DLD1 (cell line): ENCODE measurements around the gene ZP2.

Experiments used
- in situ Hi-C: cut with HindIII; loops from 2 replicates; pipeline ENCODE4 v1.10.0; 2017; ENCODE audit warnings: low sequenced_read_pairs

ZP2 gene

GRCh38 chr16:21217121-21217520 lies 5.7 kb upstream of the ZP2 start:
- in situ Hi-C loops = no loop called here

- in situ Hi-C loops = no loop called here
These were observed 2.7 kb upstream of the ZP2 start for GRCh38 chr16:21214086-21214485.

- in situ Hi-C loops = no loop called here
These were observed 2.7 kb downstream of the ZP2 start for GRCh38 chr16:21208446-21209230.

- in situ Hi-C loops = no loop called here
These were observed 4.8 kb downstream of the ZP2 start for GRCh38 chr16:21206550-21206949.

GRCh38 chr16:21205303-21205702 lies 6.1 kb downstream of the ZP2 start:
- in situ Hi-C loops = no loop called here

- in situ Hi-C loops = no loop called here
These were observed 8.1 kb downstream of the ZP2 start for GRCh38 chr16:21203155-21203797.

GRCh38 chr16:21199607-21200218 lies 11.7 kb downstream of the ZP2 start:
- in situ Hi-C loops = loop anchor here (25.0 kb wide), 1 partner anchor 88 kb away; the partner anchor contains the start of gene CRYM

GRCh38 chr16:21197621-21198020 lies 13.8 kb downstream of the ZP2 start:
- in situ Hi-C loops = loop anchor here (25.0 kb wide), 1 partner anchor 90 kb away; the partner anchor contains the start of gene CRYM

GRCh38 chr16:21197112-21197511 lies 14.3 kb downstream of the ZP2 start:
- in situ Hi-C loops = loop anchor here (25.0 kb wide), 1 partner anchor 90 kb away; the partner anchor contains the start of gene CRYM

- in situ Hi-C loops = loop anchor here (25.0 kb wide), 1 partner anchor 92 kb away; the partner anchor contains the start of gene CRYM
These were observed 16.0 kb downstream of the ZP2 start for GRCh38 chr16:21195330-21195729.

GRCh38 chr16:21194771-21195301 lies 16.5 kb downstream of the ZP2 start:
- in situ Hi-C loops = loop anchor here (25.0 kb wide), 1 partner anchor 92 kb away; the partner anchor contains the start of gene CRYM

GRCh38 chr16:21192991-21193390 lies 18.4 kb downstream of the ZP2 start:
- in situ Hi-C loops = loop anchor here (25.0 kb wide), 1 partner anchor 94 kb away; the partner anchor contains the start of gene CRYM

- in situ Hi-C loops = loop anchor here (25.0 kb wide), 1 partner anchor 97 kb away; the partner anchor contains the start of gene CRYM
These were observed 20.8 kb downstream of the ZP2 start for GRCh38 chr16:21190599-21190998.

- in situ Hi-C loops = loop anchor here (25.0 kb wide), 1 partner anchor 97 kb away; the partner anchor contains the start of gene CRYM
These were observed 21.4 kb downstream of the ZP2 start for GRCh38 chr16:21190013-21190412.

- in situ Hi-C loops = loop anchor here (25.0 kb wide), 1 partner anchor 98 kb away; the partner anchor contains the start of gene CRYM
These were observed 22.1 kb downstream of the ZP2 start for GRCh38 chr16:21189311-21189710.

GRCh38 chr16:21186326-21186691 lies 25.1 kb downstream of the ZP2 start:
- in situ Hi-C loops = loop anchor here (25.0 kb wide), 1 partner anchor 101 kb away; the partner anchor contains the start of gene CRYM

GRCh38 chr16:21185659-21186325 lies 25.6 kb downstream of the ZP2 start:
- in situ Hi-C loops = loop anchor here (25.0 kb wide), 1 partner anchor 102 kb away; the partner anchor contains the start of gene CRYM

GRCh38 chr16:21184834-21185233 lies 26.5 kb downstream of the ZP2 start:
- in situ Hi-C loops = loop anchor here (25.0 kb wide), 1 partner anchor 102 kb away; the partner anchor contains the start of gene CRYM

- in situ Hi-C loops = loop anchor here (25.0 kb wide), 1 partner anchor 103 kb away; the partner anchor contains the start of gene CRYM
These were observed 27.4 kb downstream of the ZP2 start for GRCh38 chr16:21183995-21184394.

- in situ Hi-C loops = loop anchor here (25.0 kb wide), 1 partner anchor 107 kb away; the partner anchor contains the start of gene CRYM
These were observed 31.4 kb downstream of the ZP2 start for GRCh38 chr16:21179983-21180365.
